B cell (primary cell): ENCODE measurements around the gene RGS7. TPM values are rescaled to one million over a fixed set of nuclear protein-coding genes. Genes with fewer than 3 reads are reported as not detected.
"Not testable (repeated sequence)": the region's sequence is repeated elsewhere in the genome, so short reads cannot be mapped to it uniquely, and the experiment has no call there.

Experiments
- ATAC-seq: fragments of 200-7000 bp; cut with Tn5 transposase; one replicate; pipeline ENCODE4 v1.10.0; 2021; ENCODE audit warnings: low read depth, mild to moderate bottlenecking, moderate number of reproducible peaks, moderate library complexity
- CTCF ChIA-PET: fragments of 350-600 bp; sonication (Branson Sonifier 250); formaldehyde crosslinking; loops from one replicate; lab custom pipeline; 2021; ENCODE audit warnings: antibody characterized with exemption, inconsistent platforms; lab: Charles Lee
- POLR2A ChIA-PET: fragments of 350-600 bp; sonication (Branson Sonifier 250); formaldehyde crosslinking; loops from one replicate; lab custom pipeline; 2021; ENCODE audit warnings: antibody characterized with exemption; lab: Charles Lee
- DNase-seq: peaks from one replicate; pipeline ENCODE4 v3.0.0; 2013
- H2AFZ ChIP-seq: 2 replicates; pipeline ENCODE4 v1.6.1; 2012; ENCODE audit warnings: mild to moderate bottlenecking, low read depth, low read length; ENCODE audit not compliant: insufficient read depth, poor library complexity, severe bottlenecking
- H3K27ac ChIP-seq, 2 donors: 1 replicate in 1 of 2; 2 replicates in 1 of 2; pipeline ENCODE4 v1.5.1; 2012 to 2013; ENCODE audit warnings: low read length in 2 of 2, mild to moderate bottlenecking in 2 of 2, moderate library complexity in 1 of 2
- H3K27me3 ChIP-seq, 4 experiments: fragments of 200-600 bp in 1 of 4; sonication (generic) in 1 of 4; replicated peaks in 1 of 4; 1 replicate in 2 of 4; 2 replicates in 2 of 4; pipeline versions ENCODE4 v1.6.1 to v1.7.0; 2013 to 2016; ENCODE audit warnings: low read length in 3 of 4, mild to moderate bottlenecking in 2 of 4, mixed read lengths in 1 of 4, moderate library complexity in 1 of 4; ENCODE audit not compliant: insufficient read depth in 4 of 4, control insufficient read depth in 3 of 4; ENCODE audit errors: control extremely low read depth in 1 of 4
- H3K36me3 ChIP-seq, 2 experiments: replicated peaks in 1 of 2; 1 replicate in 1 of 2; 2 replicates in 1 of 2; pipeline versions ENCODE4 v1.6.1 to v1.7.1; 2013; ENCODE audit warnings: low read length in 1 of 2; ENCODE audit not compliant: insufficient read depth in 2 of 2, control insufficient read depth in 1 of 2; ENCODE audit errors: control extremely low read depth in 1 of 2, extremely low read depth in 1 of 2
- H3K4me1 ChIP-seq, 2 donors: fragments of 200-600 bp in 1 of 2; sonication (generic) in 1 of 2; 1 replicate in 1 of 2; 2 replicates in 1 of 2; pipeline versions ENCODE4 v1.5.1 to v1.6.1; 2013 to 2017; ENCODE audit warnings: low read length in 2 of 2; ENCODE audit not compliant: control insufficient read depth in 2 of 2, insufficient read depth in 2 of 2
- H3K4me2 ChIP-seq: replicated peaks from 2 replicates; pipeline ENCODE3; 2012; ENCODE audit warnings: mild to moderate bottlenecking, low read depth, low read length; ENCODE audit not compliant: poor library complexity, severe bottlenecking
- H3K4me3 ChIP-seq, 5 experiments: fragments of 200-600 bp in 1 of 5; sonication (generic) in 1 of 5; 1 replicate in 3 of 5; 2 replicates in 2 of 5; pipeline versions ENCODE4 v1.5.1 to v1.7.0; 2011 to 2016; ENCODE audit warnings: low read length in 4 of 5, mild to moderate bottlenecking in 4 of 5, low read depth in 2 of 5, control low read depth in 1 of 5, moderate library complexity in 1 of 5; ENCODE audit not compliant: insufficient read depth in 1 of 5; ENCODE audit errors: control extremely low read depth in 1 of 5, extremely low read depth in 1 of 5
- H3K79me2 ChIP-seq: fragments of 200-600 bp; sonication (generic); one replicate; pipeline ENCODE4 v1.6.0; 2016; ENCODE audit warnings: low read length; ENCODE audit not compliant: control insufficient read depth, insufficient read depth
- H3K9ac ChIP-seq: fragments of 200-600 bp; sonication (generic); 2 replicates; pipeline ENCODE4 v1.6.1; 2017; ENCODE audit warnings: mild to moderate bottlenecking, low read length, moderate library complexity
- H3K9me3 ChIP-seq, 3 donors: one replicate each; pipeline versions ENCODE4 v1.6.1 to v1.7.1; 2013; ENCODE audit warnings: low read length in 2 of 3; ENCODE audit not compliant: control insufficient read depth in 2 of 3, insufficient read depth in 1 of 3; ENCODE audit errors: control extremely low read depth in 1 of 3
- H4K20me1 ChIP-seq: 2 replicates; pipeline ENCODE4 v1.6.0; 2012; ENCODE audit warnings: mild to moderate bottlenecking, low read length; ENCODE audit not compliant: insufficient read depth, control insufficient read depth, poor library complexity, severe bottlenecking
- H3K27ac Mint-ChIP-seq: one replicate; pipeline ENCODE4 v1.8.0; 2021; ENCODE audit warnings: mixed read lengths
- H3K27me3 Mint-ChIP-seq: one replicate; pipeline ENCODE4 v1.8.0; 2021; ENCODE audit warnings: mixed read lengths
- H3K4me1 Mint-ChIP-seq: one replicate; pipeline ENCODE4 v1.8.0; 2021; ENCODE audit warnings: mixed read lengths
- H3K4me3 Mint-ChIP-seq: one replicate; pipeline ENCODE4 v1.8.0; 2021; ENCODE audit warnings: mixed read lengths
- H3K9me3 Mint-ChIP-seq: one replicate; pipeline ENCODE4 v1.8.0; 2022; ENCODE audit warnings: mixed read lengths; ENCODE audit not compliant: insufficient read depth
- CTCF ChIP-seq: fragments of 200-600 bp; IDR thresholded peaks from one replicate; pipeline ENCODE4 v1.8.0; 2022; ENCODE audit warnings: antibody characterized with exemption, mild to moderate bottlenecking
- EZH2 ChIP-seq: IDR thresholded peaks from 2 replicates; pipeline ENCODE4 v1.6.1; 2012; ENCODE audit warnings: borderline replicate concordance, low read depth, mild to moderate bottlenecking, moderate library complexity, low read length; ENCODE audit not compliant: insufficient read depth, poor library complexity, severe bottlenecking
- WGBS: methylation state at CpG from one replicate; pipeline ENCODE4 v1.1.5; 2013; ENCODE audit warnings: missing lambda C conversion rate; ENCODE audit not compliant: insufficient coverage; 5-methylcytosine and 5-hydroxymethylcytosine counted together
- intact Hi-C: fragments of 100-400 bp; cut with micrococcal nuclease; formaldehyde crosslinking; loops from one replicate; pipeline ENCODE4 v1.10.0; 2022
- polyA plus RNA-seq: library from polyadenylated mRNA; depleted of rRNA; stranded (reverse); fragments of >200 nt; gene quantifications from 2 replicates; pipeline ENCODE4 v1.2.3, GENCODE V29; 2012
- total RNA-seq, 2 donors: library from RNA; stranded (reverse); fragments of 120-200 nt in 1 of 2; gene quantifications; 1 replicate in 1 of 2; 2 replicates in 1 of 2; pipeline versions ENCODE4 v1.2.3 to v1.2.4, GENCODE V29; 2013 to 2022

RGS7 gene
- total and polyA plus RNA-seq, 2 donors (not counting 1 experiment from before 2014, with no cell fraction given), result 0.15 to 1.8 TPM

GRCh38 chr1:241167121-241167630 lies 189.8 kb downstream of the RGS7 start:
- ATAC-seq (no peak), DNase-seq (no peak)
- ChIA-PET CTCF (no interaction called here), POLR2A (no interaction called here)
- Histone ChIP-seq H3K4me1 (no peaks in the 10 kb centered on the region), H3K9me3 (no peaks in the 10 kb centered on the region), H3K9ac (no peak overlapping the region), H3K27me3 (no peaks in the 10 kb centered on the region), H3K36me3 (no peaks in the 10 kb centered on the region), H3K79me2 (no peaks in the 10 kb centered on the region), H3K4me2 (no peak overlapping the region), H4K20me1 (no peaks in the 10 kb centered on the region), H3K27ac (no peak overlapping the region), H2AFZ (no peak overlapping the region), H3K4me3 (no peak overlapping the region)
- Mint-ChIP-seq H3K4me1 (no peaks in the 10 kb centered on the region), H3K27ac (no peak overlapping the region), H3K27me3 (no peaks in the 10 kb centered on the region), H3K4me3 (no peak overlapping the region), H3K9me3 (no peaks in the 10 kb centered on the region)
- no peak for TF ChIP-seq EZH2
- TF ChIP-seq CTCF, result no peak
- intact Hi-C loops, result no loop called here
- WGBS, result 88% methylated on average over 8 of the region's 14 CpGs

GRCh38 chr1:241166625-241167024 lies 190.4 kb downstream of the RGS7 start:
- H3K9ac ChIP-seq, result no peak overlapping the region
- ATAC-seq, result no peak
- no peak for DNase-seq
- no peak overlapping the region for H2AFZ ChIP-seq
- no peak for TF ChIP-seq EZH2
- no peak for TF ChIP-seq CTCF
- ChIA-PET POLR2A (no interaction called here), CTCF (no interaction called here)
- no peaks in the 10 kb centered on the region for H3K79me2 ChIP-seq
- no peak overlapping the region for H3K4me2 ChIP-seq
- no peaks in the 10 kb centered on the region for H3K36me3 ChIP-seq
- H4K20me1 ChIP-seq, result no peaks in the 10 kb centered on the region
- Mint-ChIP-seq H3K27me3 (no peaks in the 10 kb centered on the region), H3K27ac (no peak overlapping the region), H3K4me3 (no peak overlapping the region), H3K9me3 (no peaks in the 10 kb centered on the region), H3K4me1 (no peaks in the 10 kb centered on the region)
- no CpG with 5 or more reads among the region's 1 CpG for WGBS
- H3K27me3 ChIP-seq, result no peaks in the 10 kb centered on the region
- no peak overlapping the region for H3K27ac ChIP-seq
- H3K4me3 ChIP-seq, result no peak overlapping the region
- H3K4me1 ChIP-seq, result no peaks in the 10 kb centered on the region
- H3K9me3 ChIP-seq, result no peaks in the 10 kb centered on the region
- intact Hi-C loops, result no loop called here

- intact Hi-C loops, H3K4me1 Mint-ChIP-seq, H3K4me1 ChIP-seq, H3K4me2 ChIP-seq, H3K4me3 Mint-ChIP-seq, H3K4me3 ChIP-seq, H3K27ac Mint-ChIP-seq, H3K27me3 Mint-ChIP-seq, H3K36me3 ChIP-seq, H2AFZ ChIP-seq, H3K27me3 ChIP-seq, H4K20me1 ChIP-seq, H3K27ac ChIP-seq, H3K9me3 ChIP-seq, CTCF ChIA-PET, DNase-seq, ATAC-seq, H3K9ac ChIP-seq, H3K9me3 Mint-ChIP-seq, POLR2A ChIA-PET, H3K79me2 ChIP-seq: not testable (repeated sequence)
- WGBS, result no CpG with 5 or more reads among the region's 5 CpGs
Measured at GRCh38 chr1:241165256-241165655, 191.7 kb downstream of the RGS7 start.
